ENCODE data around the gene RPS6KA1. TPM values are rescaled to one million over a fixed set of nuclear protein-coding genes. Genes with fewer than 3 reads are reported as not detected.

Gene RPS6KA1
- total RNA-seq, 2 donors from 2014 or later = 154 to 211 TPM

DNA sequence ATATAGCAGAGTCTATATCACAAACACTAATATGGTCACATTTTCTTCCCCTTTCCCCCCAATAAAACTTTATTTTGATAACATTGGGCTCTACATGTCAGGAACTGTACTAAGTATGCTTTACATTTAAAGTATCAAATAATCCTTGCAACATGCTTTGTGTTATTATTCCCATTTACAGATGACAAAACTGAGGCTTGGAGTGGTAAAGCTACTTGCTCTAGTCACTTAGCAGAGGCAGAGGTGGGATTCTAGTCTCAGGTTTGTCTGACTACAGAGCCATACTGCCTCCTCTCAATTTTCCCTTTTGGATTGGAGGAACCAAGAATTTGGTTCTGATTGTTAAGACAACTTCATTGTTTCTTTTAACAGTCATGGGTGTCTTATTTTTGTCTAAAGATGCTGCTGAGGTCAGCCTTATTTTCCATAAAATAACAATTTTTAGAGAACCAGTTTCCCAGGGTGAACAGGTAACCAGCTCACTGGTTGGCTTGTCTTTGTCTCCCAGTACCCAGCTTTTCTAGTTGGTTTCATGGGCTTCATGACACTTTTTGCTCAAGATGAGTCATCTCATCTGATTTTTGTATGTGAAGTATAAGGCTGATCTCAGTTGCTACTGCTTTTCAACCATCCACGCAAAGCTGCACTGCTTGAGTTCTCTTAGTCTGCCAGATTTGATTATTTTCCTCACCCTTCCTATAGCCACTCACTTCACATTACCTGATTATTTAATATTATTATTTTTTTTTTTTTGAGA, 85.3 kb downstream of the RPS6KA1 start:
- no peak for ATAC-seq (replicated peaks)
- no peak overlapping the region for H3K4me3 Mint-ChIP-seq
- H3K27me3 Mint-ChIP-seq = no peaks in the 10 kb centered on the region
- H3K9me3 Mint-ChIP-seq = no peaks in the 10 kb centered on the region
- no peak overlapping the region for H3K27ac Mint-ChIP-seq
- peaks cover 6% of the 10 kb centered on the region for H3K4me1 Mint-ChIP-seq
- no peaks in the 10 kb centered on the region for H3K36me3 Mint-ChIP-seq (ENCODE audit: low read depth)

DNA sequence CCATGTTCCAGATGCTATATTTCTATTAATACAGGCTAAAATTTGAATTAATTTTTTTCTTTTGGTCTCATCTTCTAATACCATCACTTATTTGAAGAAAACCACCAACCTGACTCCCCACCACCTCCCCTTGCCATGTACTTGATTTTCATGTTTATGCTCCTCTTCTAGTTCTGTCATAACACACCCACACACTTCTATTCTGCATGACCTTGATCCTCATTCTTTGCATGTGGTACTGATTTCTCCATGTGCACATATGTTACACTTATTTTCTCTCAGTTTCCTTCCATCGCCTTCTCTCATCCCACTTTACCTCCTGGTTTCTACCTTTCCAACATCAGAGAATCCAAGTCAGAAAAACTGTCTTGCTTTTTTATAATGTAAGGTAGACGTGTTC, 87.3 kb downstream of the RPS6KA1 start:
- peaks cover 8% of the 10 kb centered on the region for H3K36me3 Mint-ChIP-seq (ENCODE audit: low read depth)
- H3K4me3 Mint-ChIP-seq = no peak overlapping the region
- no peaks in the 10 kb centered on the region for H3K9me3 Mint-ChIP-seq
- H3K27ac Mint-ChIP-seq = no peak overlapping the region
- H3K27me3 Mint-ChIP-seq = no peaks in the 10 kb centered on the region
- ATAC-seq (replicated peaks) = no peak
- peaks cover 6% of the 10 kb centered on the region for H3K4me1 Mint-ChIP-seq

DNA sequence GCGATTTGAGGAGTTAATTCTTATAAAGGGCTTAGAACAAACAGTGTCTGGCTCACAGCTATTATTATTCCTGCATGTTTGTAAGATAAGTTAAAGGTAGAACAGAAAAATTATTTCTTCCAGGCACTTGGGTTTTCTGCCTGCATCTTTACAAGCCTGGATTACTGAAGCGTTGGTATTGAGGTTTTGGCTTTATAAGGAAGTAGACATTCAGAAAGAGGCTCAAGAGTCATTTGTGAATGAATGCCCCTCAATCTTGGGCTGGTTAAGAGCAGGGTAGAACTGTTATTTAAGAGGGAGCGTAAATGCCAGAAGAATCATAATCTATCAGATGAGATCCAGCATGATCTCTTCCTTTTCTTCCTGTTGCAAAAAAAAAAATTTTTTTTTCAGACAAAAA, 89.0 kb downstream of the RPS6KA1 start:
- peaks cover 6% of the 10 kb centered on the region for H3K4me1 Mint-ChIP-seq
- no peak for ATAC-seq (replicated peaks)
- H3K27ac Mint-ChIP-seq = no peak overlapping the region
- H3K36me3 Mint-ChIP-seq (ENCODE audit: low read depth) = peaks cover 8% of the 10 kb centered on the region
- H3K27me3 Mint-ChIP-seq = no peaks in the 10 kb centered on the region
- no peak overlapping the region for H3K4me3 Mint-ChIP-seq
- H3K9me3 Mint-ChIP-seq = no peaks in the 10 kb centered on the region

Other genes starting within 250 kb of the RPS6KA1 start
- gene SH3BGRL3, start 249.7 kb upstream of the RPS6KA1 start, total RNA-seq = 100 to 1,000 TPM; 258 to 280 TPM
- gene UBXN11, start 223.1 kb upstream of the RPS6KA1 start, total RNA-seq = 10 to 100 TPM; 17.9 to 23.2 TPM
- gene CD52, start 211.8 kb upstream of the RPS6KA1 start, total RNA-seq = 100 to 1,000 TPM; 218 to 542 TPM
- 10 to 100 TPM in 1 of 2 donors, under 1 TPM in 1; 0.37 to 13.6 TPM for gene CRYBG2, start 175.6 kb upstream of the RPS6KA1 start, total RNA-seq
- not detected for gene ZNF683, start 157.0 kb upstream of the RPS6KA1 start, total RNA-seq
- not detected for gene LIN28A, start 118.9 kb upstream of the RPS6KA1 start, total RNA-seq
- gene DHDDS, start 97.4 kb upstream of the RPS6KA1 start, total RNA-seq = 10 to 100 TPM; 55.7 to 56.6 TPM
- gene HMGN2, start 57.3 kb upstream of the RPS6KA1 start, total RNA-seq = 100 to 1,000 TPM; 551 to 805 TPM
- gene ARID1A, start 166.3 kb downstream of the RPS6KA1 start, total RNA-seq = 10 to 100 TPM; 72.5 to 83.4 TPM

All from activated T-helper 17 cell treated with anti-CD3 and anti-CD28 coated beads, Interleukin-2, amount 50 U/mL, for 72 hours (primary cell).